ENCODE results near the gene ZNF804A. TPM values are rescaled to one million over a fixed set of nuclear protein-coding genes. Genes with fewer than 3 reads are reported as not detected.

The ZNF804A gene
- total and polyA plus RNA-seq, 2 of the 4 experiments (the other 2 are of a cell fraction), result 2.2 to 2.7 TPM

GRCh38 chr2:184767059-184767458 lies 168.7 kb downstream of the ZNF804A start:
- H2BK5ac ChIP-seq (ENCODE audit: low read depth, low read length, poor library complexity, severe bottlenecking), result no peak overlapping the region
- no peak overlapping the region for H4K5ac ChIP-seq (ENCODE audit: low read depth, low read length)
- no peak overlapping the region for H3K9ac ChIP-seq (ENCODE audit: low read depth, low read length)
- POLR2A ChIA-PET (ENCODE audit: unreplicated experiment), result no interaction called here
- H4K20me1 ChIP-seq (ENCODE audit: insufficient read depth, low read length), result no peaks in the 10 kb centered on the region
- no peak overlapping the region for H2BK20ac ChIP-seq (ENCODE audit: low read depth, low read length)
- no peak overlapping the region for H2BK15ac ChIP-seq (ENCODE audit: low read depth, low read length)
- no peaks in the 10 kb centered on the region for H3K79me1 ChIP-seq (ENCODE audit: low read depth in 1 of 2, low read length in 2 of 2)
- dilution Hi-C loops (cut with HindIII; ENCODE audit: low sequenced_read_pairs, unreplicated experiment) (no loop called here), in situ Hi-C loops (cut with MboI; ENCODE audit: low sequenced_read_pairs) (no loop called here), intact Hi-C loops (cut with micrococcal nuclease) (loop anchor here (10.0 kb wide), 1 partner anchor 118 kb away; no protein-coding TSS in a partner anchor)
- H2AK9ac ChIP-seq (replicated peaks; ENCODE audit: low read depth, low read length, poor library complexity), result no peak overlapping the region
- H4K8ac ChIP-seq (ENCODE audit: low read depth in 2 of 2, low read length in 2 of 2), result peak overlapping the region in 1 of 2 experiments; percentile 31; a peak in 1 of 4 replicates
- no peak for ATAC-seq (ENCODE audit: low read depth)
- H2BK120ac ChIP-seq (ENCODE audit: low read depth, low read length), result no peak overlapping the region
- DNase-seq, result no peak
- H3K27me3 ChIP-seq (ENCODE audit: control insufficient read depth, insufficient read depth, low read length), result no peaks in the 10 kb centered on the region
- H3K9me3 ChIP-seq (ENCODE audit: control insufficient read depth, insufficient read depth, low read length), result no peaks in the 10 kb centered on the region
- 0 out of 2 replicates have a peak overlapping the region, but pooled peaks have one; percentile 59 for H3K23ac ChIP-seq (ENCODE audit: low read depth, low read length)
- TF ChIP-seq CEBPB (IDR thresholded peaks at IDR 0.05; ENCODE audit: low read depth, low read length) (no peak), MAFK (IDR thresholded peaks at IDR 0.05; ENCODE audit: low read depth, low read length) (no peak), MAZ (IDR thresholded peaks at IDR 0.05; ENCODE audit: borderline replicate concordance, low read depth, low read length) (no peak), CTCF (conservative IDR thresholded peaks at IDR 0.05; ENCODE audit: low read depth, low read length) (no peak), POLR2A (IDR thresholded peaks at IDR 0.05; ENCODE audit: low read depth, low read length) (no peak), SMC3 (IDR thresholded peaks at IDR 0.05; ENCODE audit: low read depth, low read length) (no peak), USF2 (IDR thresholded peaks at IDR 0.05; ENCODE audit: low read depth, low read length) (no peak), CHD1 (IDR thresholded peaks at IDR 0.05; ENCODE audit: low read depth, low read length) (no peak), NFE2L2 (IDR thresholded peaks at IDR 0.05; ENCODE audit: low read depth, low read length) (no peak)
- H3K4me2 ChIP-seq (ENCODE audit: low read depth, low read length), result no peak overlapping the region
- no peak overlapping the region for H4K91ac ChIP-seq (ENCODE audit: insufficient read depth, low read depth, low read length)
- CTCF ChIA-PET, result no interaction called here
- H3K14ac ChIP-seq (replicated peaks; ENCODE audit: low read depth, low read length), result no peak overlapping the region
- no peak overlapping the region for H3K18ac ChIP-seq (ENCODE audit: low read depth, low read length)
- BruUV-seq (replicated peaks), result no TSS peak
- no peak overlapping the region for H3K27ac ChIP-seq (ENCODE audit: insufficient read depth, low read length)
- H2AK5ac ChIP-seq (ENCODE audit: low read depth, low read length), result no peak overlapping the region
- no peaks in the 10 kb centered on the region for H3K9me1 ChIP-seq (ENCODE audit: insufficient read depth, low read length)
- H3K4ac ChIP-seq (ENCODE audit: low read depth, low read length), result no peak overlapping the region
- WGBS, 2 experiments (ENCODE audit: extremely low coverage in 2 of 2, insufficient read length in 1 of 2), result no CpG with 5 or more reads among the region's 3 CpGs
- no peaks in the 10 kb centered on the region for H3K4me1 ChIP-seq (ENCODE audit: control insufficient read depth, insufficient read depth, low read length)
- no peak overlapping the region for H3K4me3 ChIP-seq (ENCODE audit: insufficient read depth, low read depth, low read length)
- no peak overlapping the region; the same call in 1 of the 2 replicates for H3K56ac ChIP-seq (ENCODE audit: extremely low read depth, insufficient read depth, low read length)
- H3K36me3 ChIP-seq (ENCODE audit: control insufficient read depth, insufficient read depth, low read length), result no peaks in the 10 kb centered on the region
- H2AFZ ChIP-seq (replicated peaks; ENCODE audit: low read length, poor library complexity), result no peak overlapping the region
